GDM1 (cell line): ENCODE results near the gene KCNE3.

Experiments used
- DNase-seq: peaks from one replicate; lab custom pipeline; 2025; lab: John Stamatoyannopoulos, UW

KCNE3 gene

GRCh38 chr11:74466916-74467885 lies at the start of gene KCNE3:
TSS of gene KCNE3 (minus strand) at chr11:74467549. CDS start at chr11:74457563, 9,986 bp downstream.
- DNase-seq, result no peak

GRCh38 chr11:74507582-74507981 lies 40.2 kb upstream of the KCNE3 start:
- DNase-seq, result no peak

GRCh38 chr11:74506823-74507222 lies 39.5 kb upstream of the KCNE3 start:
- no peak for DNase-seq

GRCh38 chr11:74505911-74506310 lies 38.6 kb upstream of the KCNE3 start:
- no peak for DNase-seq

- no peak for DNase-seq
Measured at GRCh38 chr11:74504100-74504691, 36.8 kb upstream of the KCNE3 start.

- DNase-seq, result no peak
Measured at GRCh38 chr11:74494916-74495315, 27.6 kb upstream of the KCNE3 start.

- DNase-seq, result no peak
Measured at GRCh38 chr11:74493791-74494630, 26.7 kb upstream of the KCNE3 start.

GRCh38 chr11:74492974-74493790 lies 25.8 kb upstream of the KCNE3 start, which contains the start of gene LIPT2:
TSS of gene LIPT2 (minus strand) at chr11:74493724. CDS start at chr11:74493703, 21 bp downstream.
- DNase-seq, result peak; percentile 97

GRCh38 chr11:74492084-74492483 lies 24.7 kb upstream of the KCNE3 start:
- DNase-seq, result no peak

GRCh38 chr11:74490941-74491340 lies 23.6 kb upstream of the KCNE3 start:
- no peak for DNase-seq

GRCh38 chr11:74487875-74488274 lies 20.5 kb upstream of the KCNE3 start:
- DNase-seq, result no peak

- DNase-seq, result no peak
Measured at GRCh38 chr11:74485868-74486267, 18.5 kb upstream of the KCNE3 start.

GRCh38 chr11:74480688-74481417 lies 13.5 kb upstream of the KCNE3 start:
- no peak for DNase-seq

- no peak for DNase-seq
Measured at GRCh38 chr11:74479732-74480123, 12.4 kb upstream of the KCNE3 start.

GRCh38 chr11:74478877-74479731 lies 11.8 kb upstream of the KCNE3 start:
- no peak for DNase-seq

GRCh38 chr11:74476536-74476935 lies 9.2 kb upstream of the KCNE3 start:
- DNase-seq, result no peak

- no peak for DNase-seq
Measured at GRCh38 chr11:74474316-74474715, 7.0 kb upstream of the KCNE3 start.

- no peak for DNase-seq
Measured at GRCh38 chr11:74473382-74474173, 6.2 kb upstream of the KCNE3 start.
